HL-60 (cell line): ENCODE results near the gene LCE6A.

Experiments used
- DNase-seq, 2 experiments: peaks; one replicate each; pipeline ENCODE4 v3.0.0-alpha.2; 2010 to 2020; ENCODE audit warnings: low read depth in 1 of 2, low spot score in 1 of 2
- H3K27ac ChIP-seq: fragments of 250-450 bp; sonication (Bioruptor Pico); replicated peaks from 2 replicates; pipeline ENCODE4 v1.5.1; 2020; ENCODE audit warnings: mild to moderate bottlenecking, moderate library complexity
- H3K27me3 ChIP-seq: fragments of 250-450 bp; sonication (Bioruptor Pico); 2 replicates; pipeline ENCODE4 v1.5.1; 2021; ENCODE audit warnings: mild to moderate bottlenecking, moderate library complexity; ENCODE audit not compliant: insufficient read depth, poor library complexity, severe bottlenecking
- H3K4me3 ChIP-seq: replicated peaks from 2 replicates; pipeline ENCODE4 v1.5.1; 2011; ENCODE audit warnings: mild to moderate bottlenecking, control low read depth, low read length; ENCODE audit not compliant: insufficient read depth
- GABPA ChIP-seq: IDR thresholded peaks from 2 replicates; pipeline ENCODE4 v1.6.1; 2012; ENCODE audit warnings: low read depth
- POLR2AphosphoS5 ChIP-seq: IDR thresholded peaks from 2 replicates; pipeline ENCODE4 v1.6.1; 2012; ENCODE audit warnings: low read depth
- SPI1 ChIP-seq: IDR thresholded peaks from 2 replicates; pipeline ENCODE4 v1.6.1; 2012; ENCODE audit warnings: low read depth, mild to moderate bottlenecking, borderline replicate concordance
- TF ChIP-seq, protein P1 (sequence below): IDR thresholded peaks from 2 replicates; pipeline ENCODE4 v1.6.1; 2012; ENCODE audit warnings: low read depth; ENCODE audit not compliant: insufficient replicate concordance
- TF ChIP-seq, protein P2 (sequence below): IDR thresholded peaks from one replicate; pipeline ENCODE4 v1.5.1; 2011; ENCODE audit warnings: low read length, control low read depth, inconsistent platforms; ENCODE audit not compliant: insufficient read depth

The LCE6A gene

DNA sequence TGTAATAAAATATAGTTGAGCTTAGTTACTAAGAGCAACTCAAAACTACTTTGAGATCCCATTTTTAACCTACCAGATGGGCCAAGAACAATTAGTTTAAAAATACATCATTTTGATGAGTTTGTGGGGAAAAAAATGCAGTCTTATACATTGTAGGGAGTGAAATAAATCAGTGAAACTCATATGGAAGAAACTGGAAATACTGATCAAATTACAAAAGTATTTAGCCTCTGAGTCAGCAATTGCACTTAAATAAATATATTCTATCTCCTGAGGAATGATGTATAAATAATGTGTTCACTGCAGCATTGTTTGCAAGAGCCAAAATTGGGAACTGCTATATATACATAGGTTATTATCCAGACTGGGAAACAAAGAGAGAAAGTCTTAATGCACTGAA lies 30.8 kb downstream of the LCE6A start:
- H3K27ac ChIP-seq = no peak overlapping the region
- H3K27me3 ChIP-seq = peaks cover 2% of the 10 kb centered on the region
- H3K4me3 ChIP-seq = no peak overlapping the region
- TF ChIP-seq POLR2AphosphoS5 (no peak), SPI1 (no peak), GABPA (no peak)
- TF ChIP-seq, protein P1, sequence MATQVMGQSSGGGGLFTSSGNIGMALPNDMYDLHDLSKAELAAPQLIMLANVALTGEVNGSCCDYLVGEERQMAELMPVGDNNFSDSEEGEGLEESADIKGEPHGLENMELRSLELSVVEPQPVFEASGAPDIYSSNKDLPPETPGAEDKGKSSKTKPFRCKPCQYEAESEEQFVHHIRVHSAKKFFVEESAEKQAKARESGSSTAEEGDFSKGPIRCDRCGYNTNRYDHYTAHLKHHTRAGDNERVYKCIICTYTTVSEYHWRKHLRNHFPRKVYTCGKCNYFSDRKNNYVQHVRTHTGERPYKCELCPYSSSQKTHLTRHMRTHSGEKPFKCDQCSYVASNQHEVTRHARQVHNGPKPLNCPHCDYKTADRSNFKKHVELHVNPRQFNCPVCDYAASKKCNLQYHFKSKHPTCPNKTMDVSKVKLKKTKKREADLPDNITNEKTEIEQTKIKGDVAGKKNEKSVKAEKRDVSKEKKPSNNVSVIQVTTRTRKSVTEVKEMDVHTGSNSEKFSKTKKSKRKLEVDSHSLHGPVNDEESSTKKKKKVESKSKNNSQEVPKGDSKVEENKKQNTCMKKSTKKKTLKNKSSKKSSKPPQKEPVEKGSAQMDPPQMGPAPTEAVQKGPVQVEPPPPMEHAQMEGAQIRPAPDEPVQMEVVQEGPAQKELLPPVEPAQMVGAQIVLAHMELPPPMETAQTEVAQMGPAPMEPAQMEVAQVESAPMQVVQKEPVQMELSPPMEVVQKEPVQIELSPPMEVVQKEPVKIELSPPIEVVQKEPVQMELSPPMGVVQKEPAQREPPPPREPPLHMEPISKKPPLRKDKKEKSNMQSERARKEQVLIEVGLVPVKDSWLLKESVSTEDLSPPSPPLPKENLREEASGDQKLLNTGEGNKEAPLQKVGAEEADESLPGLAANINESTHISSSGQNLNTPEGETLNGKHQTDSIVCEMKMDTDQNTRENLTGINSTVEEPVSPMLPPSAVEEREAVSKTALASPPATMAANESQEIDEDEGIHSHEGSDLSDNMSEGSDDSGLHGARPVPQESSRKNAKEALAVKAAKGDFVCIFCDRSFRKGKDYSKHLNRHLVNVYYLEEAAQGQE = no peak
- TF ChIP-seq, protein P2, sequence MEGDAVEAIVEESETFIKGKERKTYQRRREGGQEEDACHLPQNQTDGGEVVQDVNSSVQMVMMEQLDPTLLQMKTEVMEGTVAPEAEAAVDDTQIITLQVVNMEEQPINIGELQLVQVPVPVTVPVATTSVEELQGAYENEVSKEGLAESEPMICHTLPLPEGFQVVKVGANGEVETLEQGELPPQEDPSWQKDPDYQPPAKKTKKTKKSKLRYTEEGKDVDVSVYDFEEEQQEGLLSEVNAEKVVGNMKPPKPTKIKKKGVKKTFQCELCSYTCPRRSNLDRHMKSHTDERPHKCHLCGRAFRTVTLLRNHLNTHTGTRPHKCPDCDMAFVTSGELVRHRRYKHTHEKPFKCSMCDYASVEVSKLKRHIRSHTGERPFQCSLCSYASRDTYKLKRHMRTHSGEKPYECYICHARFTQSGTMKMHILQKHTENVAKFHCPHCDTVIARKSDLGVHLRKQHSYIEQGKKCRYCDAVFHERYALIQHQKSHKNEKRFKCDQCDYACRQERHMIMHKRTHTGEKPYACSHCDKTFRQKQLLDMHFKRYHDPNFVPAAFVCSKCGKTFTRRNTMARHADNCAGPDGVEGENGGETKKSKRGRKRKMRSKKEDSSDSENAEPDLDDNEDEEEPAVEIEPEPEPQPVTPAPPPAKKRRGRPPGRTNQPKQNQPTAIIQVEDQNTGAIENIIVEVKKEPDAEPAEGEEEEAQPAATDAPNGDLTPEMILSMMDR = no peak
- DNase-seq = no peak

DNA sequence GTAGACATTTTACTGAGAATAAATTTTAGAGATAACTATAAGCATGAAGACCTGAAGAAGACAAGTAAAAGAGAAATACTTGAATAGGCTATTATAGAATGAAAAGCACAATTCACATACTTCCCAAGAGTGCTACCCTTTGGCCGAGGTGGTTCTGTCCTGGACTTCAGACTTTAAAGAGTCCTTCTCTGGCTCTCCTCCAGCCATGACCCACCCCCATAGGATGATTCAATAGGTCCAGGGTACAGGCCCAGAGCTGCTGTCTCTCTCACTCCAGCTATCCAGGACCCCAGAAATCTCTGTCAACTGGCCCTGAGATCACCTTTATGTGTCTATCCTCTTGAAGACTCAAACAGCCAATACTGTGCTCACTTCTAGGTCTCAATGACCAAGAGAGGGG lies 34.2 kb downstream of the LCE6A start:
- Histone ChIP-seq H3K27me3 (peaks cover 2% of the 10 kb centered on the region), H3K4me3 (no peak overlapping the region), H3K27ac (no peak overlapping the region)
- no peak for DNase-seq
- no peak for TF ChIP-seq SPI1
- no peak for TF ChIP-seq POLR2AphosphoS5
- TF ChIP-seq, protein P1 = no peak
- TF ChIP-seq, protein P2 = no peak
- TF ChIP-seq GABPA = no peak

DNA sequence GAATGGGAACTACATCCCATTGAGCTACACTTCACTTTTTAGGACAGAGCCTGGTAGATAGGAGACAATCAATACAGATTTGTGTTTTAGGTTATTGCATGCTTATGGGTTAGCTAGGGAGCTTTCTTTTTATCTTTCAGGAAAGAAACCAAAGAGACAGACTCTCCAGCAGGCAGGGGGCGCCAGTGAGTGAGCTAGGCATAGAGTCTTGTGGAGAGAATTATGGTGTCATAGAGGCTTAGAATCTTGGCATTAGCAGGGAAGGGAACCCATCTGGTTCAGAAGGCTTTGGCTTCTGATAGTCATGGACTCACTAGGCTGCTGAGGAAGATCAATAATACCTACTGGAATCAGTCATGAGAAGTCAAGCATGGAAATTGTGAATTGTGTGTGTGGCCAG lies 35.4 kb downstream of the LCE6A start, which contains the start of gene SMCP:
Gene SMCP, plus strand, starts transcription at position 281 of the 400 bp plus-strand sequence. CDS start 6,101 bp downstream, outside the sequence.
- Histone ChIP-seq H3K27me3 (peaks cover 2% of the 10 kb centered on the region), H3K4me3 (no peak within 1 kb of the TSS), H3K27ac (no peak within 1 kb of the TSS)
- TF ChIP-seq, protein P2 = no peak
- TF ChIP-seq POLR2AphosphoS5 (no peak), GABPA (no peak), SPI1 (no peak)
- TF ChIP-seq, protein P1 = no peak
- peak in 1 of 2 experiments; percentile 9 for DNase-seq
